ENCODE data around the gene PHF21A. TPM values are rescaled to one million over a fixed set of nuclear protein-coding genes. Genes with fewer than 3 reads are reported as not detected.
"Not testable (repeated sequence)": the region's sequence is repeated elsewhere in the genome, so short reads cannot be mapped to it uniquely, and the experiment has no call there.

PHF21A gene
- total RNA-seq, 4 donors from 2014 or later = 28.5 to 53.9 (median 42.2) TPM

DNA sequence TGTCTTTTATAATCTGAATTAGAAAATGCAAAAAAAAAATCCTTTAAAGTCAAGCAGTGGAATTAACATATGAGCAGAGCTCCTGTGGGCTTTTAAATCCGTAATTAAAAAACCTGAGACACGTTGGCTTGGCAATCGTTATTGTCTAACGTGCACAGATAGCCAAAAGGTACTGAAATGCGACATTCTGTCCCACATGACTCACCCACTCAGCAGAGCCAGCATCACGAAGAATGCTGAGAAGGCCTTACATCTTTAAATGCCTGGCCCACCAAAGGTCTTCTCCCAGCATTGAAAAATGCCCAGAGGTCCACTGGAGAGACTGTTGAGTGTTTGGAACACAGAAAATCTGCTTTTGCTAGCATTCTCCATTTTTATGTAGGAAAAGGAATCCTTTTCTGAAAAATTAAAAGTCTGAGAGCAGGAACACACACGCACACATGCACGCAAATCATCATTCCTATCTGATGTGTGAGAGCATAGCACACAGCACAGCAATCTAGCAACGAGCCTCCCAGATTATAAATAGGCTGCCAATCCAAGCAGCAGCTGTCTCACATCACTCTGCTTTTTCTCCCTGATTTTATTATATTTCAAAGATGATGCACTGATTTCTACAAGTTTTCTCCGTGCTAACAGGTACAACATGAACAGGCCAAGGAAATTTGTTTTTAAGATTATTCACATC, 94.5 kb downstream of the PHF21A start:
- peaks cover 0 to 26% (median 2%) of the 10 kb centered on the region in 3 donors for H3K4me1 ChIP-seq
- H3K9me3 ChIP-seq = no peaks in the 10 kb centered on the region
- no peak overlapping the region for H3K27ac ChIP-seq
- TF ChIP-seq POLR2AphosphoS5 (IDR thresholded peaks at IDR 0.05) (no peak), EP300 (IDR thresholded peaks at IDR 0.05) (no peak), CTCF (IDR thresholded peaks at IDR 0.05) (no peak), POLR2A (IDR thresholded peaks at IDR 0.05) (no peak)
- no peaks in the 10 kb centered on the region for H3K27me3 ChIP-seq
- WGBS, 2 donors (ENCODE audit: low coverage in 1 of 2) = 47 to 49% methylated on average over 9 to 10 of the region's 10 CpGs
- ATAC-seq = no peak
- no peak overlapping the region for H3K4me3 ChIP-seq
- H3K36me3 ChIP-seq = peaks cover 0 to 7% of the 10 kb centered on the region in 2 donors

DNA sequence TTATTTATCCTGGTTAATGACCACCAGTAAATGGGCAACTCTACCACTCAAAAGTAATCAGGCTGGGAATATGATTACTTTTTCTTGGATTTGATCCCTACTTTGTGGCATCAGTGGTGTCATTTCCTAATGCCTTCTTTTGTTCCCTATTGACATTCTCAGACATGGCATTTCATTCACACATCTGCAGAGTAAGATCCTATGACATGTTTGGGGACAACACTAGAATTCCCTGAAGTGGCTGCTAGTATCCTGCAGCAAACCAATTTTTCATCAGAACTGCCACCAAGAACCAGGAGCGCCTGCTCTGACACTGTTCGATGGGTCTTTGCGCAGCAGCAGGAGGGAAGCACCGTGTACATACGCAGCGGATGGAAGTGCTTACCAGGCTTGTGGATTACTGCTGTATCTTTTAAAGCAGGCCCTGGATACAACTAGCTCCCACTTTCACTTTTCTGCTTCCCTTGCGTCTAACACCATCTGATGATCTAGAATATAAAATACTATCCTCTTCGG, 101.1 kb downstream of the PHF21A start:
- TF ChIP-seq POLR2A (IDR thresholded peaks at IDR 0.05) (no peak), CTCF (IDR thresholded peaks at IDR 0.05) (no peak), POLR2AphosphoS5 (IDR thresholded peaks at IDR 0.05) (no peak), EP300 (IDR thresholded peaks at IDR 0.05) (no peak)
- H3K9me3 ChIP-seq = no peaks in the 10 kb centered on the region
- peaks cover 0 to 13% of the 10 kb centered on the region in 2 donors for H3K36me3 ChIP-seq
- no peak overlapping the region for H3K27ac ChIP-seq
- no peaks in the 10 kb centered on the region for H3K27me3 ChIP-seq
- no peak for ATAC-seq
- WGBS, 2 donors (ENCODE audit: low coverage in 1 of 2) = 89 to 92% methylated on average over 7 to 8 of the region's 8 CpGs
- H3K4me3 ChIP-seq = no peak overlapping the region
- peaks cover 0 to 6% (median 0%) of the 10 kb centered on the region in 3 donors for H3K4me1 ChIP-seq

- peaks cover 0 to 13% of the 10 kb centered on the region in 2 donors for H3K36me3 ChIP-seq
- TF ChIP-seq POLR2AphosphoS5 (IDR thresholded peaks at IDR 0.05) (no peak), CTCF (IDR thresholded peaks at IDR 0.05) (no peak), EP300 (IDR thresholded peaks at IDR 0.05) (no peak), POLR2A (IDR thresholded peaks at IDR 0.05) (no peak)
- no peaks in the 10 kb centered on the region for H3K9me3 ChIP-seq
- no peaks in the 10 kb centered on the region for H3K27me3 ChIP-seq
- ATAC-seq = no peak
- H3K4me3 ChIP-seq = no peak overlapping the region
- no peak overlapping the region for H3K27ac ChIP-seq
- WGBS, 2 donors (ENCODE audit: low coverage in 1 of 2) = 86 to 92% methylated on average over 1 to 2 of the region's 2 CpGs
- peaks cover 0 to 6% (median 0%) of the 10 kb centered on the region in 3 donors for H3K4me1 ChIP-seq
Observed at GRCh38 chr11:46018651-46019050, 102.6 kb downstream of the PHF21A start.

DNA sequence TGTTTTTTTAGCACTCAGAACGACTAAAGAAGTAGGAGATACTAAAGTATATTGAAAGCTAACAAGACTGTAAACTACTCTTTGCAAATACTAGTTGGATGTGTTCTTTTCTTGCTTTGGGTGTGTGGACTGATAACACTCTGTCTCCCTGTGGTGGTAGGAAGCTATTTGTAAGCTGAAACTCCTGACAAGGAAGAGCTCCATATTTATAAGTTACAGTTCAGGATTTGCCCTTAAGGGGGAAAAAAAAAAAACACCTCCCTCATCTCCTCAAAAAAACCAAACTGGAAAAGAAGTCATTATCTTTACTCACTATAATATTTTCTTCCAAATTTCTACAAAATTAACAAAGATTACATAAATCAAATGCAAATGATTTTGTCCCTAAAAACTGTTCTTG, 103.9 kb downstream of the PHF21A start:
- Histone ChIP-seq H3K9me3 (no peaks in the 10 kb centered on the region), H3K4me1 (peaks cover 0 to 6% (median 0%) of the 10 kb centered on the region in 3 donors), H3K27ac (no peak overlapping the region), H3K4me3 (no peak overlapping the region), H3K27me3 (no peaks in the 10 kb centered on the region), H3K36me3 (peaks cover 0 to 9% of the 10 kb centered on the region in 2 donors)
- WGBS, 2 donors (ENCODE audit: low coverage in 1 of 2) = 90 to 91% methylated on average over 1 of the region's 1 CpG
- ATAC-seq = no peak
- TF ChIP-seq POLR2AphosphoS5 (IDR thresholded peaks at IDR 0.05) (no peak), POLR2A (IDR thresholded peaks at IDR 0.05) (no peak), EP300 (IDR thresholded peaks at IDR 0.05) (no peak), CTCF (IDR thresholded peaks at IDR 0.05) (no peak)

- no peak overlapping the region for H3K27ac ChIP-seq
- no peak overlapping the region for H3K4me3 ChIP-seq
- WGBS, 2 donors (ENCODE audit: low coverage in 1 of 2) = 89 to 94% methylated on average over 1 of the region's 1 CpG
- TF ChIP-seq EP300 (IDR thresholded peaks at IDR 0.05) (no peak), POLR2A (IDR thresholded peaks at IDR 0.05) (no peak), POLR2AphosphoS5 (IDR thresholded peaks at IDR 0.05) (no peak), CTCF (IDR thresholded peaks at IDR 0.05) (no peak)
- no peaks in the 10 kb centered on the region for H3K36me3 ChIP-seq
- no peaks in the 10 kb centered on the region for H3K9me3 ChIP-seq
- peaks cover 0 to 12% (median 0%) of the 10 kb centered on the region in 3 donors for H3K4me1 ChIP-seq
- no peaks in the 10 kb centered on the region for H3K27me3 ChIP-seq
- ATAC-seq = no peak
Observed at GRCh38 chr11:46015941-46016340, 105.3 kb downstream of the PHF21A start.

- not testable (repeated sequence) for H3K27me3 ChIP-seq, ATAC-seq, H3K9me3 ChIP-seq
Observed at GRCh38 chr11:46014168-46014567, 107.1 kb downstream of the PHF21A start.

More at GRCh38 chr11:46014168-46014567, 107.1 kb downstream of the PHF21A start:
- H3K4me1 ChIP-seq = peaks cover 0 to 24% (median 4%) of the 10 kb centered on the region in 3 donors
- H3K27ac ChIP-seq, H3K36me3 ChIP-seq, H3K4me3 ChIP-seq: not testable (repeated sequence)

All from gastroesophageal sphincter (tissue), 4 donors.